Naive thymus-derived CD4-positive, alpha-beta T cell (primary cell): ENCODE measurements around the gene PADI4. TPM values are rescaled to one million over a fixed set of nuclear protein-coding genes. Genes with fewer than 3 reads are reported as not detected.
"Not testable (repeated sequence)": the region's sequence is repeated elsewhere in the genome, so short reads cannot be mapped to it uniquely, and the experiment has no call there.

Experiments
- ATAC-seq: fragments of 150-1000 bp; cut with Tn5 transposase; 2 replicates; pipeline ENCODE4 v1.10.0; 2021; ENCODE audit warnings: mild to moderate bottlenecking, moderate library complexity
- CTCF ChIA-PET: fragments of 350-600 bp; sonication (Branson Sonifier 250); formaldehyde crosslinking; loops from one replicate; lab custom pipeline; 2021; ENCODE audit warnings: antibody characterized with exemption; lab: Charles Lee
- POLR2A ChIA-PET: fragments of 350-600 bp; sonication (Branson Sonifier 250); formaldehyde crosslinking; loops from one replicate; lab custom pipeline; 2021; ENCODE audit warnings: antibody characterized with exemption, inconsistent platforms; lab: Charles Lee
- DNase-seq, 9 donors: peaks; one replicate each; pipeline versions ENCODE4 v3.0.0 to v3.0.0-alpha.2; 2020 to 2022; ENCODE audit warnings: mixed read lengths in 1 of 9
- H3K27ac ChIP-seq: one replicate; pipeline ENCODE4 v1.7.0; 2013; ENCODE audit warnings: mild to moderate bottlenecking, low read depth, low read length, moderate library complexity
- H3K27me3 ChIP-seq, 2 donors: one replicate each; pipeline ENCODE4 v1.7.0; 2013; ENCODE audit warnings: low read length in 2 of 2, mild to moderate bottlenecking in 2 of 2, moderate library complexity in 2 of 2; ENCODE audit not compliant: control insufficient read depth in 2 of 2, insufficient read depth in 2 of 2
- H3K36me3 ChIP-seq, 3 experiments: 1 replicate in 2 of 3; 2 replicates in 1 of 3; pipeline ENCODE4 v1.7.0; 2013; ENCODE audit warnings: low read length in 3 of 3, mild to moderate bottlenecking in 3 of 3, moderate library complexity in 1 of 3; ENCODE audit not compliant: insufficient read depth in 3 of 3, control insufficient read depth in 2 of 3
- H3K4me1 ChIP-seq, 2 donors: one replicate each; pipeline ENCODE4 v1.7.0; 2013; ENCODE audit warnings: low read length in 2 of 2, mild to moderate bottlenecking in 2 of 2, moderate library complexity in 1 of 2; ENCODE audit not compliant: control insufficient read depth in 2 of 2, insufficient read depth in 2 of 2
- H3K4me3 ChIP-seq: 2 replicates; pipeline ENCODE4 v1.7.0; 2013; ENCODE audit warnings: mild to moderate bottlenecking, low read length
- H3K9me3 ChIP-seq, 3 experiments: 1 replicate in 2 of 3; 2 replicates in 1 of 3; pipeline ENCODE4 v1.7.0; 2013; ENCODE audit warnings: low read length in 3 of 3; ENCODE audit not compliant: control insufficient read depth in 2 of 3
- H3K27ac Mint-ChIP-seq, 9 donors: one replicate each; pipeline ENCODE4 v1.8.0; 2020 to 2022; ENCODE audit warnings: mixed read lengths in 9 of 9, mild to moderate bottlenecking in 8 of 9, moderate library complexity in 5 of 9, inconsistent platforms in 2 of 9
- H3K27me3 Mint-ChIP-seq, 5 donors: one replicate each; pipeline ENCODE4 v1.8.0; 2021 to 2022; ENCODE audit warnings: mixed read lengths in 5 of 5, mild to moderate bottlenecking in 1 of 5
- H3K36me3 Mint-ChIP-seq, 5 donors: one replicate each; pipeline ENCODE4 v1.8.0; 2020 to 2022; ENCODE audit warnings: mixed read lengths in 5 of 5, mild to moderate bottlenecking in 3 of 5, inconsistent platforms in 1 of 5
- H3K4me1 Mint-ChIP-seq, 7 donors: one replicate each; pipeline ENCODE4 v1.8.0; 2020 to 2022; ENCODE audit warnings: mixed read lengths in 7 of 7, mild to moderate bottlenecking in 3 of 7, inconsistent platforms in 1 of 7
- H3K4me3 Mint-ChIP-seq, 10 donors: one replicate each; pipeline ENCODE4 v1.8.0; 2020 to 2022; ENCODE audit warnings: mild to moderate bottlenecking in 10 of 10, mixed read lengths in 10 of 10, moderate library complexity in 6 of 10, inconsistent platforms in 2 of 10
- H3K9me3 Mint-ChIP-seq, 11 donors: one replicate each; pipeline ENCODE4 v1.8.0; 2020 to 2022; ENCODE audit warnings: mixed read lengths in 11 of 11, mild to moderate bottlenecking in 4 of 11, inconsistent platforms in 1 of 11, moderate library complexity in 1 of 11
- intact Hi-C, 2 donors: fragments of 100-400 bp; cut with micrococcal nuclease; formaldehyde crosslinking; loops; one replicate each; pipeline ENCODE4 v1.15.1; 2023
- polyA plus RNA-seq, 2 donors: library from polyadenylated mRNA; unstranded; fragments of 300-500 nt; fragmentation: Illumina TruSeq; gene quantifications; one replicate each; pipeline ENCODE4 v1.2.3, GENCODE V29; 2021
- total RNA-seq, 6 experiments: library from RNA in 5 of 6; stranded (reverse) in 5 of 6; gene quantifications; 1 replicate in 5 of 6; 2 replicates in 1 of 6; pipeline ENCODE4 v1.2.3 and lab custom pipeline; 2021 to 2026

The PADI4 gene
- total and polyA plus RNA-seq, 7 experiments from 2014 or later, result 0.12 to 20.5 (median 2.4) TPM

- Histone ChIP-seq H3K9me3 (no peaks in the 10 kb centered on the region), H3K4me1 (no peaks in the 10 kb centered on the region), H3K36me3 (no peaks in the 10 kb centered on the region), H3K27ac (no peak overlapping the region), H3K27me3 (no peaks in the 10 kb centered on the region), H3K4me3 (no peak overlapping the region)
- Mint-ChIP-seq H3K36me3 (peaks cover 0 to 5% (median 5%) of the 10 kb centered on the region in 5 donors), H3K4me1 (no peaks in the 10 kb centered on the region), H3K27ac (no peak overlapping the region), H3K4me3 (no peak overlapping the region), H3K27me3 (peaks cover 0 to 5% (median 4%) of the 10 kb centered on the region in 5 donors), H3K9me3 (peaks cover 0 to 13% (median 6%) of the 10 kb centered on the region in 11 donors)
- ATAC-seq, result no peak
- POLR2A ChIA-PET, result no interaction called here
- DNase-seq, result no peak
- CTCF ChIA-PET, result interaction anchor here (0.6 kb wide), 1 partner anchor 29 kb away, joined by 4 read pairs; no protein-coding TSS in a partner anchor
- intact Hi-C loops, result no loop called here
Measured at GRCh38 chr1:17342014-17342441, 34.0 kb downstream of the PADI4 start.

- H3K4me3 ChIP-seq, H3K27me3 Mint-ChIP-seq, POLR2A ChIA-PET, H3K36me3 Mint-ChIP-seq, CTCF ChIA-PET, H3K27me3 ChIP-seq, H3K27ac Mint-ChIP-seq, intact Hi-C loops, ATAC-seq, H3K36me3 ChIP-seq, H3K27ac ChIP-seq, H3K4me3 Mint-ChIP-seq, H3K4me1 ChIP-seq, DNase-seq, H3K9me3 ChIP-seq: not testable (repeated sequence)
- Mint-ChIP-seq H3K4me1 (peaks cover 0 to 13% (median 6%) of the 10 kb centered on the region in 7 donors), H3K9me3 (peaks cover 0 to 13% (median 6%) of the 10 kb centered on the region in 11 donors)
Measured at GRCh38 chr1:17345506-17345905, 37.5 kb downstream of the PADI4 start.

- no peak overlapping the region for H3K27ac Mint-ChIP-seq
- Histone ChIP-seq H3K9me3 (no peaks in the 10 kb centered on the region), H3K4me3 (no peak overlapping the region), H3K4me1 (no peaks in the 10 kb centered on the region), H3K27ac (no peak overlapping the region), H3K27me3 (no peaks in the 10 kb centered on the region), H3K36me3 (no peaks in the 10 kb centered on the region)
- intact Hi-C loops, result no loop called here
- H3K4me1 Mint-ChIP-seq, result peaks cover 0 to 19% (median 6%) of the 10 kb centered on the region in 7 donors
- H3K27me3 Mint-ChIP-seq, result peaks cover 0 to 5% (median 5%) of the 10 kb centered on the region in 5 donors
- H3K9me3 Mint-ChIP-seq, result peaks cover 0 to 13% (median 6%) of the 10 kb centered on the region in 11 donors
- CTCF ChIA-PET, result no interaction called here
- POLR2A ChIA-PET, result no interaction called here
- no peak for DNase-seq
- ATAC-seq, result no peak
- H3K4me3 Mint-ChIP-seq, result no peak overlapping the region
- peaks cover 0 to 5% (median 5%) of the 10 kb centered on the region in 5 donors for H3K36me3 Mint-ChIP-seq
Measured at GRCh38 chr1:17346046-17346789, 38.2 kb downstream of the PADI4 start.

- ATAC-seq, result no peak
Measured at GRCh38 chr1:17347769-17348592, 40.0 kb downstream of the PADI4 start.

GRCh38 chr1:17348593-17349234 is 40.7 kb downstream of the PADI4 start:
- peaks cover 0 to 5% (median 4%) of the 10 kb centered on the region in 5 donors for H3K36me3 Mint-ChIP-seq
- Histone ChIP-seq H3K4me3 (no peak overlapping the region), H3K9me3 (no peaks in the 10 kb centered on the region), H3K36me3 (no peaks in the 10 kb centered on the region), H3K4me1 (no peaks in the 10 kb centered on the region), H3K27ac (no peak overlapping the region), H3K27me3 (no peaks in the 10 kb centered on the region)
- CTCF ChIA-PET, result no interaction called here
- no peak overlapping the region for H3K27ac Mint-ChIP-seq
- H3K27me3 Mint-ChIP-seq, result peaks cover 0 to 15% (median 4%) of the 10 kb centered on the region in 5 donors
- no peak for ATAC-seq
- H3K4me3 Mint-ChIP-seq, result no peak overlapping the region
- POLR2A ChIA-PET, result no interaction called here
- intact Hi-C loops, result no loop called here
- peaks cover 0 to 10% (median 5%) of the 10 kb centered on the region in 11 donors for H3K9me3 Mint-ChIP-seq
- H3K4me1 Mint-ChIP-seq, result peaks cover 0 to 19% (median 6%) of the 10 kb centered on the region in 7 donors
- DNase-seq, result no peak

More at GRCh38 chr1:17347769-17348592, 40.0 kb downstream of the PADI4 start:
- peaks cover 0 to 13% (median 5%) of the 10 kb centered on the region in 11 donors for H3K9me3 Mint-ChIP-seq
- no peak for DNase-seq
- Histone ChIP-seq H3K4me1 (no peaks in the 10 kb centered on the region), H3K9me3 (no peaks in the 10 kb centered on the region), H3K27ac (no peak overlapping the region), H3K27me3 (no peaks in the 10 kb centered on the region), H3K4me3 (no peak overlapping the region), H3K36me3 (no peaks in the 10 kb centered on the region)
- H3K36me3 Mint-ChIP-seq, result peaks cover 0 to 5% (median 5%) of the 10 kb centered on the region in 5 donors
- no peak overlapping the region for H3K27ac Mint-ChIP-seq
- ChIA-PET POLR2A (no interaction called here), CTCF (no interaction called here)
- intact Hi-C loops, result no loop called here
- H3K4me1 Mint-ChIP-seq, result peaks cover 0 to 19% (median 6%) of the 10 kb centered on the region in 7 donors
- H3K4me3 Mint-ChIP-seq, result no peak overlapping the region
- H3K27me3 Mint-ChIP-seq, result peaks cover 0 to 15% (median 4%) of the 10 kb centered on the region in 5 donors

GRCh38 chr1:17350083-17350482 is 42.1 kb downstream of the PADI4 start:
- Mint-ChIP-seq H3K36me3 (peaks cover 0 to 5% (median 0%) of the 10 kb centered on the region in 5 donors), H3K4me1 (peaks cover 0 to 21% (median 6%) of the 10 kb centered on the region in 7 donors), H3K9me3 (peaks cover 0 to 4% (median 0%) of the 10 kb centered on the region in 11 donors), H3K27me3 (peaks cover 0 to 15% (median 4%) of the 10 kb centered on the region in 5 donors), H3K4me3 (peak overlapping the region in 4 of 10 donors; percentile 42 to 54 (median 52)), H3K27ac (peak overlapping the region in 6 of 9 donors; percentile 36 to 85 (median 80))
- Histone ChIP-seq H3K4me1 (no peaks in the 10 kb centered on the region), H3K27ac (no peak overlapping the region), H3K27me3 (no peaks in the 10 kb centered on the region), H3K36me3 (no peaks in the 10 kb centered on the region), H3K4me3 (no peak overlapping the region), H3K9me3 (no peaks in the 10 kb centered on the region)
- DNase-seq, result peak in 1 of 9 donors; percentile 26
- no peak for ATAC-seq
- POLR2A ChIA-PET, result no interaction called here
- CTCF ChIA-PET, result interaction anchor here (0.8 kb wide), 1 partner anchor 14 kb away, joined by 5 read pairs; no protein-coding TSS in a partner anchor
- intact Hi-C loops, result no loop called here
